ENCODE data around the gene C1orf116.

DNA sequence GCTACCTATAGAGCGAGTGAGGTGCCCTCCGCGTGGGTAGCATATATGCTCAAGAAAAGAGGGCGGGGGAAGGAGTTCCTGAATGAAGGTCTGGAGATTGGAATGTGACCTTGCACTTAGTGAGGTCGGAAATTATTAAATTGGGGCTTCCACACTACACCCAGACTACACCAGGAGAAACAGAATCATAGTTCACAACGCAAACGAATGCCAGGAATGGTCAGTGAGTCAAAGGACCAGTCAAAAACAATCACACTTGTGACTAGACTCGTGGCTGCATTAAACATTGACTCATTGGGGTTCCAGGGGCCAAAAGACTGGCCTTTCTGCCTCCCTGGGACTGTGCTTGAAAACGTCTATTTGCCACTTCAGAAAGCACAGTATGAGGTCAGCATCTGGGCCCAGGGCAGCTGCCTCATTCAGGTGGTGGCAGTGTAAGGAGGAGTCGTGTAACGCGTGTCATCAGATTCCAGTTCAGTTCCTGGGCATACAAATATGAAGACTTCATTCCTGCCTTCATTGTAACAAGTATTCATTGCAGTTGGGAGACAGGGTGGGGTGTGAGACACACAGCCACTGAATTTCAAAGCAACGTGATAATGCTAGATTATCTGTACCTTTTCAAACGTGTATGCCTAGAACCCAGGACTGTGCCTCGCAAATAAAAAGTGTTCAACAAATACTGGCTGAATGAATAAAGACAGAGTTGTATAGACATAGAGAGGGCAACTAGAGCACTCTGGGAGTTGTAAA, 18.8 kb upstream of the C1orf116 start, which contains the start of gene YOD1:
- TF ChIP-seq TAF1 (IDR thresholded peaks at IDR 0.05; ENCODE audit: low read depth) (no peak), EP300 (conservative IDR thresholded peaks at IDR 0.05; ENCODE audit: poor library complexity, severe bottlenecking) (no peak), POLR2AphosphoS5 (IDR thresholded peaks at IDR 0.05) (no peak), RAD21 (conservative IDR thresholded peaks at IDR 0.05) (no peak), EZH2 (IDR thresholded peaks at IDR 0.05; ENCODE audit: borderline replicate concordance, insufficient read depth, low read length, poor library complexity, severe bottlenecking) (no peak), MXI1 (conservative IDR thresholded peaks at IDR 0.05; ENCODE audit: poor library complexity, severe bottlenecking) (no peak), SMC3 (conservative IDR thresholded peaks at IDR 0.05; ENCODE audit: poor library complexity) (no peak)
- TF ChIP-seq, protein P1, sequence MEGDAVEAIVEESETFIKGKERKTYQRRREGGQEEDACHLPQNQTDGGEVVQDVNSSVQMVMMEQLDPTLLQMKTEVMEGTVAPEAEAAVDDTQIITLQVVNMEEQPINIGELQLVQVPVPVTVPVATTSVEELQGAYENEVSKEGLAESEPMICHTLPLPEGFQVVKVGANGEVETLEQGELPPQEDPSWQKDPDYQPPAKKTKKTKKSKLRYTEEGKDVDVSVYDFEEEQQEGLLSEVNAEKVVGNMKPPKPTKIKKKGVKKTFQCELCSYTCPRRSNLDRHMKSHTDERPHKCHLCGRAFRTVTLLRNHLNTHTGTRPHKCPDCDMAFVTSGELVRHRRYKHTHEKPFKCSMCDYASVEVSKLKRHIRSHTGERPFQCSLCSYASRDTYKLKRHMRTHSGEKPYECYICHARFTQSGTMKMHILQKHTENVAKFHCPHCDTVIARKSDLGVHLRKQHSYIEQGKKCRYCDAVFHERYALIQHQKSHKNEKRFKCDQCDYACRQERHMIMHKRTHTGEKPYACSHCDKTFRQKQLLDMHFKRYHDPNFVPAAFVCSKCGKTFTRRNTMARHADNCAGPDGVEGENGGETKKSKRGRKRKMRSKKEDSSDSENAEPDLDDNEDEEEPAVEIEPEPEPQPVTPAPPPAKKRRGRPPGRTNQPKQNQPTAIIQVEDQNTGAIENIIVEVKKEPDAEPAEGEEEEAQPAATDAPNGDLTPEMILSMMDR (IDR thresholded peaks at IDR 0.05; ENCODE audit: poor library complexity, severe bottlenecking) = no peak
- TF ChIP-seq, protein P2, sequence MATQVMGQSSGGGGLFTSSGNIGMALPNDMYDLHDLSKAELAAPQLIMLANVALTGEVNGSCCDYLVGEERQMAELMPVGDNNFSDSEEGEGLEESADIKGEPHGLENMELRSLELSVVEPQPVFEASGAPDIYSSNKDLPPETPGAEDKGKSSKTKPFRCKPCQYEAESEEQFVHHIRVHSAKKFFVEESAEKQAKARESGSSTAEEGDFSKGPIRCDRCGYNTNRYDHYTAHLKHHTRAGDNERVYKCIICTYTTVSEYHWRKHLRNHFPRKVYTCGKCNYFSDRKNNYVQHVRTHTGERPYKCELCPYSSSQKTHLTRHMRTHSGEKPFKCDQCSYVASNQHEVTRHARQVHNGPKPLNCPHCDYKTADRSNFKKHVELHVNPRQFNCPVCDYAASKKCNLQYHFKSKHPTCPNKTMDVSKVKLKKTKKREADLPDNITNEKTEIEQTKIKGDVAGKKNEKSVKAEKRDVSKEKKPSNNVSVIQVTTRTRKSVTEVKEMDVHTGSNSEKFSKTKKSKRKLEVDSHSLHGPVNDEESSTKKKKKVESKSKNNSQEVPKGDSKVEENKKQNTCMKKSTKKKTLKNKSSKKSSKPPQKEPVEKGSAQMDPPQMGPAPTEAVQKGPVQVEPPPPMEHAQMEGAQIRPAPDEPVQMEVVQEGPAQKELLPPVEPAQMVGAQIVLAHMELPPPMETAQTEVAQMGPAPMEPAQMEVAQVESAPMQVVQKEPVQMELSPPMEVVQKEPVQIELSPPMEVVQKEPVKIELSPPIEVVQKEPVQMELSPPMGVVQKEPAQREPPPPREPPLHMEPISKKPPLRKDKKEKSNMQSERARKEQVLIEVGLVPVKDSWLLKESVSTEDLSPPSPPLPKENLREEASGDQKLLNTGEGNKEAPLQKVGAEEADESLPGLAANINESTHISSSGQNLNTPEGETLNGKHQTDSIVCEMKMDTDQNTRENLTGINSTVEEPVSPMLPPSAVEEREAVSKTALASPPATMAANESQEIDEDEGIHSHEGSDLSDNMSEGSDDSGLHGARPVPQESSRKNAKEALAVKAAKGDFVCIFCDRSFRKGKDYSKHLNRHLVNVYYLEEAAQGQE (IDR thresholded peaks at IDR 0.05; ENCODE audit: borderline replicate concordance) = no peak

Data from neural cell (in vitro differentiated cells).